ENCODE measurements around the gene CDC42EP4.

Gene CDC42EP4

DNA sequence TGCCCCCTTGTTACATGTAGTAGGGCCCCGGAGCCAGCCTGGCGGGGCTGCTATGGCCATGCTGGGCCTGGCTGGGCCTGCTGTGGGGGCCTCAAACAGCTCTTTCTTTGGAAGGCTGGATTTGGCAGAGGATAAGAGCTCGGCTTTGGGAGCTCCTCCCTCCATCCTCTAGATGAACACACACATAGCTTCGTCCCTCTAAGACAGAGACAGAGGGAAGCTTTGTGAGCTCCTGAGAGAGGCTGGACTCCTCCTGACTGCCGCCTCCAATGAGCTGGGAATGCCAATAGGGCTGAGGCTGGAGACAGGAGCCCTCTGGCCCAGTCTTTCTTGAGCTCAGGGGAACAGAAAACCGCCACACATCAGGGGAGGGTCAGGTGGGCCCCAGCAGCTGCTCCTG lies 37.3 kb upstream of the CDC42EP4 start:
- DNase-seq (no peak), ATAC-seq (no peak)
- Mint-ChIP-seq H3K27me3 (no peaks in the 10 kb centered on the region), H3K4me3 (no peak overlapping the region), H3K36me3 (ENCODE audit: low read depth) (no peaks in the 10 kb centered on the region), H3K9me3 (no peaks in the 10 kb centered on the region), H3K27ac (no peak overlapping the region), H3K4me1 (no peaks in the 10 kb centered on the region)

DNA sequence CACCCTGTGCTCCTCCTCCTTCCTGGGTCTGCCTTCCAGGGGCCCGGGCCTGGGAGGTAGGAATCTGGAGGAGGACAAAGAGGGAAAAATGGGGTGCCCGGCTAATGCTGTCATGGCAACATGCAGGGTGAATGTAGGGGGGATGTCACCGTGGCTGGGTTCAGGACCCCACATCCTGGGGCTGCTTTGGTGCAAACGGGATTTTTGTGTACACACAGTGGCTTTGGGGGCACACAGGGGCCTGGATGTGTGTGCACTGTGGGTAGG lies 37.0 kb upstream of the CDC42EP4 start:
- Mint-ChIP-seq H3K4me1 (no peaks in the 10 kb centered on the region), H3K9me3 (no peaks in the 10 kb centered on the region), H3K36me3 (ENCODE audit: low read depth) (no peaks in the 10 kb centered on the region), H3K27me3 (no peaks in the 10 kb centered on the region), H3K27ac (no peak overlapping the region), H3K4me3 (no peak overlapping the region)
- DNase-seq: no peak
- ATAC-seq: no peak

- DNase-seq (no peak), ATAC-seq (no peak)
- Mint-ChIP-seq H3K9me3 (no peaks in the 10 kb centered on the region), H3K27me3 (no peaks in the 10 kb centered on the region), H3K4me1 (no peaks in the 10 kb centered on the region), H3K4me3 (no peak overlapping the region), H3K36me3 (ENCODE audit: low read depth) (no peaks in the 10 kb centered on the region), H3K27ac (no peak overlapping the region)
Measured at GRCh38 chr17:73348018-73348828, 36.4 kb upstream of the CDC42EP4 start.

DNA sequence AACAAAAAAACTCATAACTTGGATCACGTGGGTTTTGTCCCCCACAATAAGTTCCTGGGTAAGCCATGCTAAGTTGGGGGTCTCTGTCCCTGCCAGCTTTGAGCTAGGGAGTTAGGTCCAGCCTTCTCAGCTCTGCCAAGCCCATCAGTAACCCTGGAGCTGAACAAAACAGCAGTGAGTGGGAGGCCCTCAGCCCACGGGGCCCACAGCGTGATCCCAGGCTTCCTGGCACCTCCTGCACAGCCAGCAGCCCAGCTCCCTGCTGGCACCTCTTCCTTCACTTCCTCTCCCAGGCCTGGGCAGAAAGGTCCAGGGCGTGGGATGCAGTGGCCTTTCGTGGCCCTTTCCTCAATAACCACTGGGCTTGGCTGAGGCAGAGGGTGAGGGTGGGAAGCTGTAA lies 35.5 kb upstream of the CDC42EP4 start:
- no peaks in the 10 kb centered on the region for H3K27me3 Mint-ChIP-seq
- no peak for DNase-seq
- ATAC-seq: no peak

DNA sequence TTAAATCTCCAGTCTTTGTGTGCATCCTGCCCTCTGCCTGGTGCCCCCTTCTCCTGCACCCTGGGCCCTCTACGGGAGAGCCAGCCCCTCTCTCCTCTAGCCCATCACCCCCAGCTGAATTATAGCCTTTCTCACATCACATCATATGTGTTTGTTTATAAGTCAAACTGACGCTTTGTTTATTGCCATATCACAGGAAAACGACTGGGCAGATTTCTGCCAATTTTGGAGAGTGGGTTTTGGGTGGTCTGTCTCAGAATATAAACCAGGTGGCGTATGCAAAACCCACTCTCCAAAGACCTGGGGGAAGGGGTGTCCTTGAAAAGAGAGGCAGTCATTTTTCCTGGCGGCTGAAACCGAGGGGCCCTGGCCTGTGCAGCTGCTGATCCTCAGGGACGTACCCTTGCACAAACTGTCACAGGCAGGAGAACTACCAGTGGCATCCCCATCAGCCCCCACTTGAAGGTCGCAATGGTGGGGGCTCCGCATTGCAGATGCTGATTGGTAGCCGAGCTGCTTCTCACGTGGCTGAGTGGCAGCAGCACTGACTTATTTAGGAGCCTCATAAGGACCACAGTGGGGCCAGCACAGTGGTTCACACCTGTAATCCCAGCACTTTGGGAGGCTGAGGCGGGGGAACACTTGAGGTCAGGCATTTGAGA lies 34.8 kb upstream of the CDC42EP4 start:
- no peak overlapping the region for H3K27ac Mint-ChIP-seq

More for the DNA sequence above, 35.5 kb upstream of the CDC42EP4 start:
- Mint-ChIP-seq H3K4me1 (no peaks in the 10 kb centered on the region), H3K9me3 (no peaks in the 10 kb centered on the region), H3K27ac (no peak overlapping the region), H3K4me3 (no peak overlapping the region), H3K36me3 (ENCODE audit: low read depth) (no peaks in the 10 kb centered on the region)

GRCh38 chr17:73343739-73344454 lies 32.1 kb upstream of the CDC42EP4 start:
- no peak for ATAC-seq
- Mint-ChIP-seq H3K4me3 (no peak overlapping the region), H3K9me3 (no peaks in the 10 kb centered on the region), H3K27ac (no peak overlapping the region), H3K4me1 (no peaks in the 10 kb centered on the region), H3K27me3 (no peaks in the 10 kb centered on the region), H3K36me3 (ENCODE audit: low read depth) (no peaks in the 10 kb centered on the region)
- DNase-seq: no peak

More for the DNA sequence above, 34.8 kb upstream of the CDC42EP4 start:
- no peaks in the 10 kb centered on the region for H3K9me3 Mint-ChIP-seq
- H3K4me1 Mint-ChIP-seq: no peaks in the 10 kb centered on the region
- ATAC-seq (no peak), DNase-seq (no peak)
- H3K36me3 Mint-ChIP-seq (ENCODE audit: low read depth): no peaks in the 10 kb centered on the region
- no peak overlapping the region for H3K4me3 Mint-ChIP-seq
- no peaks in the 10 kb centered on the region for H3K27me3 Mint-ChIP-seq

- H3K4me3 Mint-ChIP-seq: no peak overlapping the region
- no peaks in the 10 kb centered on the region for H3K9me3 Mint-ChIP-seq
- H3K36me3 Mint-ChIP-seq (ENCODE audit: low read depth): no peaks in the 10 kb centered on the region
- ATAC-seq (no peak), DNase-seq (no peak)
- no peaks in the 10 kb centered on the region for H3K4me1 Mint-ChIP-seq
- H3K27ac Mint-ChIP-seq: no peak overlapping the region
- no peaks in the 10 kb centered on the region for H3K27me3 Mint-ChIP-seq
Measured at GRCh38 chr17:73343168-73343634, 31.4 kb upstream of the CDC42EP4 start.

DNA sequence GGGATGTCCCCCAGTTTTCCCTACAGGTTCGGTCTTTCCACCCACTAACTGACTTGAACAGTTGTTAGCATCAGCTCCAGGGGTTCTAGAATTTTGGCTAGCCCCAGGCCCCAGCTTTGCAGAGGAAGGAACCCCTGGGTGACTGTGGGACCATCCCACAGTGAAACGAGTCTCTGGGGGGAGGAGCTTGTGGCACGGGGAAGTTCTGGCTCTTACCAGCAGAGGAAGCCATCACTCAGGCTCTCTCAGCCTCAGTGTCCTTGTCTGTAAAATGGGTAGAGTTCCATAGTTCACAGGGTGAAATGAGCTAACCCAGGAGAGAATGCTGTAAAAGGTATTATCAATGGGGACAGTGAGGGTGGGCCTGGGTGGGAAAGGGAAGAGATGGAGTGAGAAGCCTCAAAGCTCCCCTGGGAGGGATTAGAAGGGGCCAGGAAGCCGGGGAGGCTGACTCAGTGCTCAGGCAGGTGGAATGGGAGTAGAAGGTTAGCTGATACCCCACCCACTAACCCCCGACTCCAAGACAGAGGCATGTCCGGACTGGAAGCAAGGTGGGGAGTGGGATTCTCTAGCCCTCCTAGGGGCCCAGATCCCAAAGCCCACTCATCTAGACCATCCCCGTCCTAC lies 30.9 kb upstream of the CDC42EP4 start:
- no peaks in the 10 kb centered on the region for H3K9me3 Mint-ChIP-seq
- H3K36me3 Mint-ChIP-seq (ENCODE audit: low read depth): no peaks in the 10 kb centered on the region
- no peaks in the 10 kb centered on the region for H3K4me1 Mint-ChIP-seq
- DNase-seq (no peak), ATAC-seq (no peak)
- H3K27ac Mint-ChIP-seq: no peak overlapping the region
- no peaks in the 10 kb centered on the region for H3K27me3 Mint-ChIP-seq
- H3K4me3 Mint-ChIP-seq: no peak overlapping the region

DNA sequence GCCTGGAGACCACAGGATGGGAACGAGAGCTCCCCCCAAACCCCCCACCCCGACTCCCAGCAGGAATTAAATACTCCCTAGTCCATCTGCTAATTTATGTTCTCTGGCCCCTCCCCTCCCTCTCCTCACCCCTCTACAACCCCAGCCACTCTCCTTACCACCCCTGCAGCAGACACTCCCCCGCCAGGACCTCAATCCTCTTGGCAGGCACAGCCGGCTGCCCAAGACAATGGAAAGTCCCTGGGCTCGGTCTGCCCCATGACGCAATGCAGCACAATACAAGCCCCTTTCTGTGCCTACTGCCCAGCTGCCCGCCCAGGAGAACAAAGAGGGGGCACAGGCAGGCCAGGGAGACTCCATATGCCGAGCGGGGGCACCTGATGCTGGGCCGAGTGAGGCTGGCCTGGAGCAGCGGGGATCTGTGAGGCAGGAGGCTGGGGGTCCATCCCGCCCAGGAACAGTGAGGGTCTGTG lies 30.3 kb upstream of the CDC42EP4 start:
- H3K27me3 Mint-ChIP-seq: no peaks in the 10 kb centered on the region
- no peak for ATAC-seq
- H3K4me1 Mint-ChIP-seq: no peaks in the 10 kb centered on the region
- H3K36me3 Mint-ChIP-seq (ENCODE audit: low read depth): no peaks in the 10 kb centered on the region
- no peak overlapping the region for H3K27ac Mint-ChIP-seq
- no peak for DNase-seq
- no peaks in the 10 kb centered on the region for H3K9me3 Mint-ChIP-seq
- no peak overlapping the region for H3K4me3 Mint-ChIP-seq

- Mint-ChIP-seq H3K9me3 (no peaks in the 10 kb centered on the region), H3K4me1 (no peaks in the 10 kb centered on the region)
- no peak for ATAC-seq
Measured at GRCh38 chr17:73341350-73342049, 29.7 kb upstream of the CDC42EP4 start.

GRCh38 chr17:73340093-73340596 lies 28.3 kb upstream of the CDC42EP4 start:
- Mint-ChIP-seq H3K4me3 (no peak overlapping the region), H3K36me3 (ENCODE audit: low read depth) (no peaks in the 10 kb centered on the region), H3K9me3 (no peaks in the 10 kb centered on the region), H3K27me3 (no peaks in the 10 kb centered on the region), H3K27ac (no peak overlapping the region), H3K4me1 (no peaks in the 10 kb centered on the region)
- no peak for DNase-seq
- ATAC-seq: peak; percentile 44

More at GRCh38 chr17:73341350-73342049, 29.7 kb upstream of the CDC42EP4 start:
- Mint-ChIP-seq H3K4me3 (no peak overlapping the region), H3K27me3 (no peaks in the 10 kb centered on the region), H3K27ac (no peak overlapping the region), H3K36me3 (ENCODE audit: low read depth) (no peaks in the 10 kb centered on the region)
- DNase-seq: no peak

DNA sequence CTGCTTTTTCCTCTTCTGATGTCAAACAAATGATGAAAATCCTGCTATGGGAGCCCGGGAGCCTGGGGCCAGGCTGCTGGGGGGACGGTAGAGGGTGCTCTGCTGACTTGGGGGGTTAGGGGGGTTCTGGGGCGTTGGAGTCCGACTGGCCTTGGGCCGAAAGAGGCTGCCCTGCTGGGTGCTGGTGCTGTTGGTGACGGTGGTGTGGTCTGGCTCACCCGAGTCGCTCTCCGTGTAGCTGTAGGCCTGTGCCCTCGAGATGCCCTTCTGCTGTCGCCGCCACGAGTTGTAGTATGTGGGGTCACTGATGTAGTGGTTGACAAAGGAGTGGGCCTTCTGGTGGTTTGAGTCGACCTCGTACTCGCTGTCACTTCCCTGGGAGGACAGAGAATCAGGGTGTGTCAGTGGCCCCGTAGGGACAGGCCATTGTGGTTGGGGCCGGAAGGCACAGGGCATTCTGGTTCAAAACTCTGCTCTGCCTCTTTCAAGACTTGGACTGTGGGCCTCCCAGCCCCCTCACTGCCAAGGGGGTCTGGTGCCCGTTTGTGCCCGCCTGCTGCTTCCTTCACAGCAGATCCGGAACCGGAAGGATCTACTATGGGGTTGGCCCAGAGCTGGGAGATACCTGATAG lies 26.9 kb upstream of the CDC42EP4 start:
- Mint-ChIP-seq H3K27ac (no peak overlapping the region), H3K4me3 (no peak overlapping the region), H3K4me1 (no peaks in the 10 kb centered on the region), H3K9me3 (no peaks in the 10 kb centered on the region), H3K36me3 (ENCODE audit: low read depth) (no peaks in the 10 kb centered on the region), H3K27me3 (no peaks in the 10 kb centered on the region)
- DNase-seq: no peak
- ATAC-seq: no peak

- H3K4me1 Mint-ChIP-seq: no peaks in the 10 kb centered on the region
- H3K9me3 Mint-ChIP-seq: no peaks in the 10 kb centered on the region
- no peak overlapping the region for H3K27ac Mint-ChIP-seq
- no peak for DNase-seq
- no peaks in the 10 kb centered on the region for H3K27me3 Mint-ChIP-seq
- no peak overlapping the region for H3K4me3 Mint-ChIP-seq
- H3K36me3 Mint-ChIP-seq (ENCODE audit: low read depth): no peaks in the 10 kb centered on the region
- ATAC-seq: no peak
Measured at GRCh38 chr17:73338050-73338521, 26.3 kb upstream of the CDC42EP4 start.
